Measurements from ENCODE around the gene COLQ.
A peak's percentile ranks its signal among the peaks of the same experiment; 100 is the strongest.
"Not testable (repeated sequence)": the region's sequence is repeated elsewhere in the genome, so short reads cannot be mapped to it uniquely, and the experiment has no call there.

The COLQ gene

DNA sequence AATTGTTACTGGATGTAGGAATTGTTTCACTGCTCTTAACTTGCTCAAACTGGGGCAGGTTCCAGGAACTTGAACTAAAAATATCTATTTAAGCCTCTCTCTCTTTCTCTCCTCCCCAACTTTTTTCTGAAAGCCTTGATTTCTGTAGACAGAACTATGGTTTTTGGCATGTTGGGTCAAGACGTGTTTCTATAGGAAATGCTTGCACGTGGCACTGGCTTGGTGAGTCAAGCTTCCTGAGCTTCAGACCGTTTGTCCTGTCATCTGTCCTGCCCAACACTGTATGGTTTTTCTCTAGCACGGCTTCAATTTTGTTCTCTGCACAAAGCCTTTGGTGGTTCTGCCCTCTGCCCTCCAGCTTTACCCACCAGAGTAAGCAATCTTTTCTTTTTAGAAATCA, 80.6 kb downstream of the COLQ start:
- Mint-ChIP-seq H3K27me3 (no peaks in the 10 kb centered on the region), H3K36me3 (peaks cover 73% of the 10 kb centered on the region), H3K27ac (no peak overlapping the region), H3K4me3 (no peak overlapping the region), H3K9me3 (no peaks in the 10 kb centered on the region), H3K4me1 (no peaks in the 10 kb centered on the region)
- no peak for ATAC-seq

DNA sequence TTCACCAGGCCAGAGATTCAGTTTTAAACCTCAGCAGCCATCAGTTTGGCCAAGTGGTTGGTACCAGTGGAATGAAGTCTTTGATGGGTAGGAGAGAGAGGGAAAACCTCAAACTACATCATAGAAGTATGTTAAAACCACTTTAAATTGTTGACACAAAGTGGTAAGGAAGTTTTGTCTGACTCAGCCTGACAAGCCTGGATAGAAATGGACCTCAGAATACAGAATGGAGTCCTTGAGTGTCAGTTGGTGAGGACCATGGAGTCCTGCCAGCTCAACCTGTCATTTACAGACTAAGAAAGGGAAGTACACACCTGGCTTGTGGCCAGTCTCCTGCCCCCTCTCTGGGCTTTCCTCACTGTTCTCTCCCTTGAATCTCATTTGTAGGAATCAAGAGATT, 82.0 kb downstream of the COLQ start:
- Mint-ChIP-seq H3K4me3 (no peak overlapping the region), H3K9me3 (no peaks in the 10 kb centered on the region), H3K4me1 (no peaks in the 10 kb centered on the region), H3K27me3 (no peaks in the 10 kb centered on the region), H3K36me3 (peaks cover 66% of the 10 kb centered on the region), H3K27ac (no peak overlapping the region)
- no peak for ATAC-seq

DNA sequence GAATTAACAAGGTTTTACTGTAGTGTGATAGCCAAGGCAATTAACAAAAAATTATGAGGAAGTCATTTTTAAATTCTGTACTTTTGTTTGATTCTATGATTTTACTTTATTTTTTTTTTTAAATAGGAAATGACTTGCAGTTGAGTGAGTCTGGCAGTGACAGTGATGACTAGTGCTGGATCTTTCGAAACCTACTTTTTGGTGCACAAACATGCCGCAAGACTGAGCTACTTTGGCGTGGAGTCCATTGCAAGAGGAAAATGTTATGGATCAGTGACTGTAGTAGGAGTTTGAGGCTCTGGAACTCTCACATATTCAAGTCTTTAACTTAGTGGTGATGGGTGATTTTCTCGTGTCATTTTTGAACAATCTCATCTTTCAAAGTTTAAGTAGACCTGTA, 82.5 kb downstream of the COLQ start:
- Mint-ChIP-seq H3K27me3 (no peaks in the 10 kb centered on the region), H3K4me1 (no peaks in the 10 kb centered on the region), H3K36me3 (peaks cover 66% of the 10 kb centered on the region), H3K27ac (no peak overlapping the region), H3K9me3 (no peaks in the 10 kb centered on the region), H3K4me3 (no peak overlapping the region)
- ATAC-seq = no peak

DNA sequence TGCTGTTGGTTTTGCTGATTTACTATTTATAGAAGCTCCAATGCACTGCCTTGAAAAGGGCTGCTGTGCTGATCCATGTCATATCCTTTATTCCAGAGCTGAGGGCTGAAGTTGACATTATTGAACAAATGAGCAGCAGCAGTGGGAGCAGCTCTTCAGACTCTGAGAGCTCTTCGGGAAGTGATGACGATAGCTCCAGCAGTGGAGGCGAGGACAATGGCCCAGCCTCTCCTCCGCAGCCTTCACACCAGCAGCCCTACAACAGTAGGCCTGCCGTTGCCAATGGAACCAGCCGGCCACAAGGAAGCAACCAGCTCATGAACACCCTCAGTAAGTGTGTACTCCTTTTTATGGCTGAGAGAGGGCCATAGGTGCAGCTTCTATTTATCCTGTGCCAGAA, 85.3 kb downstream of the COLQ start:
- H3K9me3 Mint-ChIP-seq = no peaks in the 10 kb centered on the region
- peaks cover 69% of the 10 kb centered on the region for H3K36me3 Mint-ChIP-seq
- no peaks in the 10 kb centered on the region for H3K27me3 Mint-ChIP-seq
- H3K4me3 Mint-ChIP-seq = no peak overlapping the region
- H3K27ac Mint-ChIP-seq = no peak overlapping the region
- peaks cover 12% of the 10 kb centered on the region for H3K4me1 Mint-ChIP-seq
- no peak for ATAC-seq

DNA sequence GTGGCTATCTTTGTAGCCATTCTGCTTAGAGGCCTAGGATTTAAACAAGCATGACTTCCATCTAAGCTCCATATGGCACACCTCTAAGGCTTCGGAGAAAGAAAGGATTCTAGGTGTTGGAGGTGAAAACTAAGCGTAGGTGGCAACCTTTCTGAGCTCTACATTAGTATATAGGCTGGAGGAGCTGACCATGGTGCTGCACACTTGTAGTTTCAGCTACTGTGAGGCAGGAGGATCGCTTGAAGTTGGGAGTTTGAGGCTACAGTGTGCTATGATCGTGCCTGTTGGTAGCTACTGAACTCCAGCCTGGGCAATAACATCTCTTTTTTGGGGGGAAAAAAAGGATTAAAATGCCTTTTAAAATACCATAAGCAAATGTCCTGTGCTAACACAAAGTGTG, 86.8 kb downstream of the COLQ start:
- Mint-ChIP-seq H3K4me1 (peaks cover 16% of the 10 kb centered on the region), H3K36me3 (peaks cover 58% of the 10 kb centered on the region), H3K4me3 (no peak overlapping the region), H3K9me3 (no peaks in the 10 kb centered on the region), H3K27me3 (no peaks in the 10 kb centered on the region), H3K27ac (no peak overlapping the region)
- ATAC-seq = no peak

DNA sequence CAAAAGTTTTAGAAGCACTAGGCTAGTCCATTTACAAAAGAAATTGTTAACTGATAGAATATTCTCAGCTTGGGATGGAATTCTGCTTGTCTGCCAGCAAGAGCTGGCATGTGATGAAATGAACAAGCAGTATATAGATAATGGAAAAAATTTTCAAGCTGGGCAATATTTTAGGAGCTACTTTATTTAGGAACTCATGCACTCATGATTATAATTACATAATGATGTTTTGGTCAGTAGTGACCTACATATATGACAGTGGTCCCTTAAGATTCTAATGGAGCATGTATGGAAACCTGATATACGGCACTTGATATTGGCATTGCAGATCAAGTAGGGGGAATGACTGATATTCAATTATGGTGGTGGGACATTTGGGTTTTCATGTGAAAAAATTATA, 88.0 kb downstream of the COLQ start:
- no peak overlapping the region for H3K27ac Mint-ChIP-seq
- H3K36me3 Mint-ChIP-seq = peaks cover 45% of the 10 kb centered on the region
- H3K9me3 Mint-ChIP-seq = no peaks in the 10 kb centered on the region
- no peaks in the 10 kb centered on the region for H3K27me3 Mint-ChIP-seq
- ATAC-seq = no peak
- H3K4me3 Mint-ChIP-seq = no peak overlapping the region
- H3K4me1 Mint-ChIP-seq = peaks cover 23% of the 10 kb centered on the region

DNA sequence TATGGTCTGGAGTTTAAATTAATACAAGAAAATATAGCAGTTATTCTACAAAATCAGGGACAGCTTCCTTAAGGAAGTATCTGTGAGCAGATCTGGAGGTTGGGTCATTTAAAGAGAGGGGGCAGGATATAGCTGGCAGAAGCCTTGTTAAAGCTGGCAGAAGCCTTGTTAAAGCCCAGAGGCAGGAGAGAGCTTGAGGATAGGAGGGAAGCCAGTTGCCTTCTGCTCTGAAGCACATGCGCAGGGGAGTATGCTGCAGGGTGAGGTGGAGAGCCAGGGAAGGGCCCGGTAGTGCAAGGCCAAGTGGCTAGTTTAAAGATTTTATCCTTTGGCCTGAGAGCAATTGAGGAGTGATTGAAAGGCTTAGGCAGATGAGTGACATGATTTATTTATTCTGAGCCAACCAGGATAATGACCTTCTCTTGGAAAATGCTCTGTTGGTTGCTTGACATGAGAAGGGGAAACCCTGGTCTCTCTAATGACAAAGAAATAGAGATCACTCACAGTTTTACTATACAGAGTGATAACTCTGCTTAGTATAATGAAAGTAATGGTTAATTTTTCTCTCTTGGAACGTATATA, 90.2 kb downstream of the COLQ start:
- H3K36me3 Mint-ChIP-seq = peaks cover 44% of the 10 kb centered on the region
- no peaks in the 10 kb centered on the region for H3K9me3 Mint-ChIP-seq
- ATAC-seq = no peak
- H3K27me3 Mint-ChIP-seq = no peaks in the 10 kb centered on the region
- no peak overlapping the region for H3K27ac Mint-ChIP-seq
- no peak overlapping the region for H3K4me3 Mint-ChIP-seq
- peaks cover 40% of the 10 kb centered on the region for H3K4me1 Mint-ChIP-seq

DNA sequence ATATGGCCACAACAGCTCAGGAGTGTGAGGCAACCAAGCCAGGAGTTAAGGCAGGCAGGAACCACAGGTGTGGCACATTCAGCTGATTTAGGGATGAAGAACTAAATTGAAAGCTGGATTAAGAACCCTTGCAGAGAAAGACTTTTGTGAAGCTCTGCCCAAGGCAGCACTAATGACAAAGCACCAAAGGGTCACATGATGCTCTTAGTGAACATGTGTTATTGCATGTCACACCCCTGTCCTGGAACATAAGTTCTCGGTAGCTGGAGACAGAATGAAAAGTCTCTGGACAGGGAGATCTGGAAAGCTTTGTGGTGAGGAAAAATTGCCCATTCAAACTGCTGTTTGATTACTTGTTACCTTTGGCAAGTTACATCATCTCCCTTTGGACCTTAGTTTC, 90.9 kb downstream of the COLQ start:
- no peak for ATAC-seq
- Mint-ChIP-seq H3K4me1 (peaks cover 47% of the 10 kb centered on the region), H3K27me3 (no peaks in the 10 kb centered on the region), H3K4me3 (no peak overlapping the region), H3K27ac (no peak overlapping the region), H3K9me3 (no peaks in the 10 kb centered on the region), H3K36me3 (peaks cover 39% of the 10 kb centered on the region)

DNA sequence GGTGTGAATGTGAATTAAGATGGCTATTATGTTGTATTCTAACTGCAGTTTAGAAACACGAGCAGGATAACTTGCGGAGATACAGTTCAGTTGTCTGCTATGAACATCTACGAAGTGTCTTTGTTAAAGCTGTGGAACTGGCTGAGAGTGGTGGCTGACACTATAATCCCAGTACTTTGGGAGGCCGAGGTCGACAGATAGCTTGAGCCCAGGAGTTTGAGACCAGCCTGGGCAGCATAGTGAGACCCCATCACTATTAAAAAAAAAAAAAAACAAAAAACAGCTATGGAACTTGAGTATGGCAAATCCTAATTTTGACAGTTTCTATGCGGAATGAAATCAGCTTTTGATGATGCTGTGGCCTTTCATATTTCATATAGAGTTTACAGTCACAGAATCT, 92.4 kb downstream of the COLQ start:
- no peaks in the 10 kb centered on the region for H3K9me3 Mint-ChIP-seq
- peak overlapping the region; percentile 89 for H3K4me3 Mint-ChIP-seq
- no peaks in the 10 kb centered on the region for H3K27me3 Mint-ChIP-seq
- no peak for ATAC-seq
- peaks cover 57% of the 10 kb centered on the region for H3K4me1 Mint-ChIP-seq
- peaks cover 36% of the 10 kb centered on the region for H3K36me3 Mint-ChIP-seq
- H3K27ac Mint-ChIP-seq = peak overlapping the region; percentile 93

DNA sequence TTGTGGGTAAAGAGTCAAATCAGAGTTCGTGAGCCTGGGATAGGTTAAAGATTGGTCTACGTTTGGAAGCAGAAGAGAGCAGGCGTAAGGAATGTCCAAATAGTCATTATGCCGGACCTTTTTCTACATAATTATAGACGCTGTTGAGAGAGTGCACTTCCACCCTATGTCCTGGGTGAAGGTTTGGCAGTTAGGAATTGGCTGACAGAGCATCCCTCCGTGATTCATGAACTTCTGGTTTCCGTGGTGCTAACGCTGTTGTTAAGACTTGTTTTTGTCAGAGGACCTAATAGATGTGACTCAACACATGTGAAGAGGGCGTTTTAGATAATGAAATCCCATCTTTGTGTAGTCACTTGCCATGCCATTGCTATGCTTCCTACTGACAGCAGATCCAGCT, 93.0 kb downstream of the COLQ start:
- Mint-ChIP-seq H3K4me1 (peaks cover 55% of the 10 kb centered on the region), H3K27ac (peak overlapping the region; percentile 93), H3K36me3 (peaks cover 31% of the 10 kb centered on the region), H3K9me3 (no peaks in the 10 kb centered on the region), H3K4me3 (peak overlapping the region; percentile 89), H3K27me3 (no peaks in the 10 kb centered on the region)
- ATAC-seq = no peak

DNA sequence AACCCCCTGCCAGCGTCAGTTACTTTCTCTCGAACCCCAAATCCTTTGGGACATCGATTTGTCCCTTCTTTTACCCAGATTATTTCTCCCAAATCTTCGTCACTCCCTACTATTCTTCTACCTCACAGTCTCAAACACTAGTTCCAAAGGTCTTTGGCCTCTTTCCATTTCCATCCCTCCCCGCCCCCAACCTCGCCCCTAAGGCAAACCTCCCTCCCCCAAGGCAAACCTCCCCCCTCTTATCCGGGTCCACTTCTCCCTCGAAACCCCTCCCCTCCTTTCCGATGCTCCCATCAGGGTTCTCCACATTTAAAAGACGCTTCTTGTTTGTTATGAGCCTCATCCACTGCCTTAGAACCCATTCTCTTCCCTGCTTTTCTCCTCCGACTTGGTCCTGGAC, 93.5 kb downstream of the COLQ start:
- no peak for ATAC-seq
- peaks cover 30% of the 10 kb centered on the region for H3K36me3 Mint-ChIP-seq
- H3K4me1 Mint-ChIP-seq = peaks cover 53% of the 10 kb centered on the region
- H3K27me3 Mint-ChIP-seq = no peaks in the 10 kb centered on the region
- H3K4me3 Mint-ChIP-seq = peak overlapping the region; percentile 89
- H3K9me3 Mint-ChIP-seq = no peaks in the 10 kb centered on the region
- H3K27ac Mint-ChIP-seq = peak overlapping the region; percentile 93

DNA sequence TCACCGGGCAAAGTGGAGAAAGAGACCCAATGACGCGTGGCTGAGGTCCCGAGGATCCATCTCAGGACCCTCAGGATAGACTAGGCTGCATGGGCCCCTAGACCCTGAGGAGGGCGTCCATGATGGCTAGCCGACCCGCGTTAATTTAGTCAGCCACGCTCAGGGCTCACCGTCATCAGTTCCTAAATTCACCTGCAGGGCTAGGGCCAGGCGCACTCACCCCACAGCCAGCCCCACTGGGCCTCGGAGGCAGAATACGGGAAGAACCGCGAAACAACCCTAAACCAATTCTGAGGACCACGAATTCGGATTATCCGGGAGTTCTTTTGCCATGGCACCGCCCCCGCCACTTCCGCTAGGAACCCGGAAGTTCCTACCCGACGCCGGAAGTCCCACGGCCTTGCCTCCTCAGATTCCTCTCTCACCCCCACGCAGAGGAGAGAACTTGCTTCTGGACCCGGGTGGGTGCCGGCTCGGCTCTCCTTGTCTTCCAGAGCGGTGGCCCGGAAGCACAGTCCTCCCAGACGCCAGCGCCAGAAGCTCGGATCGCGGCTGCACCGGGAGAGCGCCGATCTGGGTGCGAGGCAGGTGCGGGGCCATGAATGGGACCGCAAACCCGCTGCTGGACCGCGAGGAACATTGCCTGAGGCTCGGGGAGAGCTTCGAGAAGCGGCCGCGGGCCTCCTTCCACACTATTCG, 94.2 kb downstream of the COLQ start, which contains the start of the genes EAF1 and METTL6:
Gene EAF1, plus strand, starts transcription at position 417 of the 699 bp plus-strand sequence. Its CDS starts 182 bp downstream, at position 599.
Gene METTL6, minus strand, starts transcription at position 363 of the 699 bp plus-strand sequence. CDS start 1,033 bp downstream, outside the sequence.
- Mint-ChIP-seq H3K27me3 (no peaks in the 10 kb centered on the region), H3K27ac (peak within 1 kb of the TSS; percentile 93), H3K9me3 (no peaks in the 10 kb centered on the region), H3K4me3 (peak within 1 kb of the TSS; percentile 89), H3K4me1 (peaks cover 53% of the 10 kb centered on the region), H3K36me3 (peaks cover 34% of the 10 kb centered on the region)
- ATAC-seq = peak; percentile 94

DNA sequence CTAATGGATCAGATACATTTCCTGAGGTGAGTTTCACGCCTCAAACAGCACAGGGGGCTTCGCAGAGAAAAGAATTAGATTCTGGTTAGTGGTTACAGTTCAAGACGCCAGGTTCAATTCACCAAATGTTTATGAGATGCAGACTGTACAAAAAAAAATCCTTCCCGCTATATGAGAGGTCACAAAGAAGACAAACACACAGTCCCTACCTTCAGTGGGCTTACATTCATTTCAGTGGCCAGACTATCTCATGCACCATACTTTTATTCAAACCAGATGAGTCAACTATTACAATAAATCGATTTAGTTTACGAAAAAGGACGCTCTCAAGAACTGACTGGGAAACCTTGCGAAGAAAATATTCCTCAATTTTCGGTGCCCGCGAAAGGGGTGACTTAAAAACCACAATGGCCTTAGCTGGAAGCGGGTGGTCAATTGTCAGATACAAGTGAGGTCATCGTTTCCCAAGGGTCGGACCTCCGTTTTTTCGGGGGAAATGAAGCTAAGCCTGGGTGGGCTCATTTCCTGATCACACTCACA, 94.9 kb downstream of the COLQ start:
- H3K36me3 Mint-ChIP-seq = peaks cover 29% of the 10 kb centered on the region
- H3K4me1 Mint-ChIP-seq = peaks cover 49% of the 10 kb centered on the region
- H3K27me3 Mint-ChIP-seq = no peaks in the 10 kb centered on the region
- H3K9me3 Mint-ChIP-seq = no peaks in the 10 kb centered on the region
- peak overlapping the region; percentile 93 for H3K27ac Mint-ChIP-seq
- ATAC-seq = no peak
- H3K4me3 Mint-ChIP-seq = peak overlapping the region; percentile 89

DNA sequence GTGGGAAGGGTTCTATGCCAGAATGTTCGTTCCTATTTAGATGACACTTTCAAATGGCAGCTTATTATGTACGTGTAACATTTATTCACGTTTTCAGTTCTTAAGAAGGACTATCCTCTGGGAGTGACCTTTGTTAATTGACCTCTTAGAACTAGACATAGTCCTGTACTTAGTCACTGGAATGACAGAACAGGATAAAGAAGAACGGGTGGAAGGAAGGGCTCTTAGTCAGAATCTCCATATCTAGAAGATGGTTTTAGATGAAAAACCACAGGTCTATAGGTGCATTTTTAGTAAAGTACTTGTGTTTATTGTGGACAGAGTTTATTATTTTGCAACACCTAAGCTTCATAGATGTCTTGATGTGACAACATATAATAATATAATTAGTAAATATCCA, 100.6 kb downstream of the COLQ start:
- peaks cover 23% of the 10 kb centered on the region for H3K4me1 Mint-ChIP-seq
- no peaks in the 10 kb centered on the region for H3K9me3 Mint-ChIP-seq
- no peak overlapping the region for H3K4me3 Mint-ChIP-seq
- ATAC-seq = no peak
- no peak overlapping the region for H3K27ac Mint-ChIP-seq
- peaks cover 38% of the 10 kb centered on the region for H3K36me3 Mint-ChIP-seq
- no peaks in the 10 kb centered on the region for H3K27me3 Mint-ChIP-seq

DNA sequence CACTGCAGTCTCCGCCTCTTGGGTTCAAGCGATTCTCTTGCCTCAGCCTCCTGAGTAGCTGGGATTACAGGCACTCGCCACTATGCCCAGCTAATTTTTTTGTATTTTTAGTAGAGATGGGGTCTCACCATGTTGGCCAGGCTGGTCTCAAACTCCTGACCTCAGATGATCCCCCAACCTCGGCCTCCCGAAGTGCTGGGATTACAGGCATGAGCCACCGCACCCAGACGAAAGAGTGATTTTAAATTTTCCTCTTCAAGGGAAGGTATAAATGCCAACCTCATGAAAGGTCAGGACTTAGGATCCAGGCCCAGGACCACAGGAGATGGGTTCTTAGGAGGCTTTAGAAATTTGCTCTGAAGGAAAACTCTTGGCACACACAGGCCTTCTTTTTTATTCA, 110.5 kb downstream of the COLQ start:
- not testable (repeated sequence) for H3K4me3 Mint-ChIP-seq, H3K27me3 Mint-ChIP-seq, H3K9me3 Mint-ChIP-seq, H3K4me1 Mint-ChIP-seq, H3K27ac Mint-ChIP-seq, ATAC-seq
- peaks cover 42% of the 10 kb centered on the region for H3K36me3 Mint-ChIP-seq

DNA sequence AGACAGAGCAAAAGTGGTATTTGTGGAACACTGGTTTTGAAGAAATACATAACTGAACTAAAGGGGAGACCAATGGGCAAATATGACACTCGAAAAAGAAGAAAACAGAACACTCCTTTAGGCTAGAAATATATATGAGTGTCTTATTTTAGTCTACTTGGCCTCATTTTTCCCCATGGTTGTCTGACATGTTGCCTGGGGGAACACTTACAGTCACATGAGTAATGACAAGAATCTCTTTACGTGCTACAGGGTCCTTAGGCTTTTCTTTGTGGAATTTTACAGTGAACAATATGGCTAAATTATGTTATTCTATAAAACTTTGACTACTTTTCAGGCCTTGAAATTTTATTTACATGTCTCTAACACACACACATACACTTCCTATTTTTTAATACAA, 111.7 kb downstream of the COLQ start:
- H3K4me3 Mint-ChIP-seq = no peak overlapping the region
- H3K27me3 Mint-ChIP-seq = no peaks in the 10 kb centered on the region
- no peaks in the 10 kb centered on the region for H3K9me3 Mint-ChIP-seq
- no peak overlapping the region for H3K27ac Mint-ChIP-seq
- ATAC-seq = no peak
- peaks cover 32% of the 10 kb centered on the region for H3K36me3 Mint-ChIP-seq
- peaks cover 8% of the 10 kb centered on the region for H3K4me1 Mint-ChIP-seq
